Activated CD4-positive, alpha-beta memory T cell treated with anti-CD3 and anti-CD28 coated beads for 36 hours (primary cell): ENCODE data around the gene CUX1. TPM values are rescaled to one million over a fixed set of nuclear protein-coding genes. Genes with fewer than 3 reads are reported as not detected.
"Not testable (repeated sequence)": the region's sequence is repeated elsewhere in the genome, so short reads cannot be mapped to it uniquely, and the experiment has no call there.

ENCODE experiments used
- CTCF ChIA-PET: fragments of 350-600 bp; sonication (Branson Sonifier 250); formaldehyde crosslinking; loops from one replicate; lab custom pipeline; 2021; ENCODE audit warnings: antibody characterized with exemption, inconsistent platforms; lab: Charles Lee
- POLR2A ChIA-PET: fragments of 350-600 bp; sonication (Branson Sonifier 250); formaldehyde crosslinking; loops from one replicate; lab custom pipeline; 2021; ENCODE audit warnings: antibody characterized with exemption; lab: Charles Lee
- DNase-seq: peaks from one replicate; pipeline ENCODE4 v3.0.0-alpha.2; 2020
- H3K27ac Mint-ChIP-seq: one replicate; pipeline ENCODE4 v1.8.0; 2021; ENCODE audit warnings: mixed read lengths
- H3K27me3 Mint-ChIP-seq: one replicate; pipeline ENCODE4 v1.8.0; 2021; ENCODE audit warnings: mixed read lengths
- H3K36me3 Mint-ChIP-seq: one replicate; pipeline ENCODE4 v1.8.0; 2021; ENCODE audit warnings: mixed read lengths
- H3K4me1 Mint-ChIP-seq: one replicate; pipeline ENCODE4 v1.8.0; 2021; ENCODE audit warnings: low read depth, mixed read lengths
- H3K4me3 Mint-ChIP-seq: one replicate; pipeline ENCODE4 v1.8.0; 2021; ENCODE audit warnings: mild to moderate bottlenecking, mixed read lengths
- H3K9me3 Mint-ChIP-seq: one replicate; pipeline ENCODE4 v1.8.0; 2021; ENCODE audit warnings: mixed read lengths
- intact Hi-C: fragments of 100-400 bp; cut with micrococcal nuclease; formaldehyde crosslinking; loops from one replicate; pipeline ENCODE4 v1.15.1; 2023
- total RNA-seq, 2 experiments: library from RNA; stranded (reverse); gene quantifications; one replicate each; pipeline ENCODE4 v1.2.3, GENCODE V29; 2021

CUX1 gene
- total RNA-seq, 2 experiments from 2014 or later, result 25.1 TPM

DNA sequence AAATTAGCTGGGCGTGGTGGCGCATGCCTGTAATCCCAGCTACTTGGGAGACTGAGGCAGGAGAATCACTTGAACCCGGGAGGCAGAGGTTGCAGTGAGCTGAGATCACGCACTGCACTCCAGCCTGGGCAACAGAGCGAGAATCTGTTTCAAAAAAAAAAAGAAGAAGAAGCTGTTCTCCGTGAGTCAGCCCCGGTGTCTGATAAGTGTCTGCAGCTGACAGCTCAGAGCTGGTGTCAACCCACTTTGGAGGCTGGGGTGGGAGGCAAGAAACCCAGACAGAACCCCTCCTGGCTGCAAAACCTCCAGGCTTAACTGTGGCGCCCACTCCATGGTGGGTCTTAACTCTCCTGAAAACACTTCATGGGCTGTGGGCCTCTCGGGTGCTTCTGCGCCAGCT lies 170.6 kb downstream of the CUX1 start:
- intact Hi-C loops, H3K4me3 Mint-ChIP-seq, H3K27ac Mint-ChIP-seq, POLR2A ChIA-PET, DNase-seq, CTCF ChIA-PET, H3K9me3 Mint-ChIP-seq, H3K4me1 Mint-ChIP-seq, H3K36me3 Mint-ChIP-seq, H3K27me3 Mint-ChIP-seq: not testable (repeated sequence)

DNA sequence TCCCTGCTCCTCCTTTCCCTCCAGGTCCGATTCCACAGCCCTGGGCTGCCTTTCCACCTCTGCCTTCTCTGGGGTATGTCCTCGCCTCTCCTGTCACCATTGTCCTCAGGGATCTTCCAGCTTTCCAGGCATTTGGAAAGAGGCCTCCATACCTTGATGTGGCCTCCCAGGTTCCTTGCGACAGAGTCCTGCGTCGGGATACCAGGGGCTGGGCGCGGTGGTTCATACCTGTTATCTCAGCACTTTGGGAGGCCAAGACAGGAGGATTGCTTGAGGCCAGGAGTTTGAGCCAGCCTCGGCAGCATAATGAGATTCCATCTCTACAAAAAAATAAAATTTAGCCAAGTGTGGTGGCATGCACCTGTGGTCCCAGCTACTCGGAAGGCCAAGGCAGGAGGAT lies 171.1 kb downstream of the CUX1 start:
- DNase-seq, result no peak
- H3K4me3 Mint-ChIP-seq, result no peak overlapping the region
- POLR2A ChIA-PET, result no interaction called here
- H3K27me3 Mint-ChIP-seq, result no peaks in the 10 kb centered on the region
- H3K27ac Mint-ChIP-seq, result no peak overlapping the region
- H3K9me3 Mint-ChIP-seq, result peaks cover 2% of the 10 kb centered on the region
- intact Hi-C loops, result no loop called here
- no peaks in the 10 kb centered on the region for H3K4me1 Mint-ChIP-seq
- CTCF ChIA-PET, result no interaction called here
- peaks cover 2% of the 10 kb centered on the region for H3K36me3 Mint-ChIP-seq

DNA sequence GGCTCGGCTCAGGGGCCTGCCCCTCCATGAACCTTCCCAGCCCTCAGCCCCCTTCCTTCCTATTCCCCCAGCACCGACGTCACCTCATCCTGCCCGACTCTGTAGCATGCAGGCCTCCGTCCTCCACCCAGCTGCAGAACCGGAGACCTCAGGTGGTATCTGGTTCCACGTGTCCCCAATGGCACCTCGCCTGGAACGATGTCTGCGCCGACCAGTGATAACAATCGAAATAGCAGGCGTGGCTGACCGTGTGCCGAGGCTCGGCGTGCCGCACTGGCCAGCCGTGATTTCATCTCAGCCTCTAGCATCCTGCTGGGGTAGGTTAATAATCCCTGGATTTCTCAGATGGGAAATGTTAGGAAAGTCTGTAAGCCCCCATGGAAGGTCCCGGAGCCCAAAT lies 171.7 kb downstream of the CUX1 start:
- Mint-ChIP-seq H3K9me3 (no peaks in the 10 kb centered on the region), H3K36me3 (peaks cover 2% of the 10 kb centered on the region), H3K27me3 (no peaks in the 10 kb centered on the region), H3K4me3 (no peak overlapping the region), H3K4me1 (no peaks in the 10 kb centered on the region), H3K27ac (no peak overlapping the region)
- POLR2A ChIA-PET, result no interaction called here
- intact Hi-C loops, result no loop called here
- DNase-seq, result no peak
- CTCF ChIA-PET, result interaction anchor here (1.1 kb wide), 1 partner anchor 48 kb away, joined by 3 read pairs; no protein-coding TSS in a partner anchor

DNA sequence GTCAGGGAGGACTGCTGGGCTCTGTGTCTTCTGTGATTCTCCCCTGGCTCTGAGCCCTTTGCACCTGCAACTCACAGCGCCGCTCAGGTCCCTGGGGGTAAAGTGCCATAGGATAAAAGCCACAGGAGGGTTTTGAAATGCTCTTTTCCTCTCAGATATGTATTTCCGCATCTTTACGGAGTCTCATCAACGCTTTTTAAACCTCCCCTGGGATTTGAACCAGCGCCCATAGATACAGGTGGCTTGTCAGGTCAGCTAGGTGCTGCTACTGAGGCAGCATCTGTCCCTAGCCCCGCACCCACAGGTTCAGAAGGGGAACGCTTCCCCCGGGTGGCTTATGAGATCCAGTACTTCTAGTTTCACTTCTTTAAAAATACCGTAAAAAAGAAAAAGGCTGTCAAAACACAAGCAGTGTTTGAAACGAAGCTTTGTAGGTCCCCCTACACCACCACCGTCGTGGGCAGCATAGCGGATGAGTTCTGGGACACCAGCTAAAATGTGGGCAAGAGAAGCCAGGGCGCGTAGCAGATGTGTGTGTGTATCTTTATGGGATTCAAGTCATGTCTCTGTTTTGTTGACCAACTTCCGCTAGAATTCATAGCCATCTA lies 173.5 kb downstream of the CUX1 start:
- intact Hi-C loops, result no loop called here
- Mint-ChIP-seq H3K4me1 (no peaks in the 10 kb centered on the region), H3K27ac (no peak overlapping the region), H3K36me3 (peaks cover 2% of the 10 kb centered on the region), H3K4me3 (no peak overlapping the region), H3K9me3 (no peaks in the 10 kb centered on the region), H3K27me3 (no peaks in the 10 kb centered on the region)
- DNase-seq, result no peak
- ChIA-PET CTCF (no interaction called here), POLR2A (no interaction called here)

DNA sequence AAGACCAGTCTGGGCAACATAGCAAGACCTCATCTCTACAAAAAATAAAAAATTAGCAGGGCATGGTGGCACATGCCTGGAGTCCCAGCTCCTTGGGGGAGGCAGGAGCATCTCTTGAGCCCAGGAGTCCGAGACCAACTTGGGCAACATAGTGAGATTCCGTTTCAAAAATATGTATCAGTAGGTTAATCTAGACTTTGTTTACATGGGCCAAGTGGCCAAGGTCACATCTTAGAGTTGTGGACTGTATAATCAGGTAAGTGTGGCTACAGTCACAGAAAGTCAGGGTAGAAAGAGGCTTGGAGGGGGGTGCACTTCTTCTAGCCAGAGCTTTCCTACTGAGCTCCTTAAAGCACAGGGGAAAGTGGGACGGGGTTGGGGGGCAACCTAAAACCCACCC lies 174.4 kb downstream of the CUX1 start:
- intact Hi-C loops, result no loop called here
- POLR2A ChIA-PET, result no interaction called here
- no peaks in the 10 kb centered on the region for H3K27me3 Mint-ChIP-seq

DNA sequence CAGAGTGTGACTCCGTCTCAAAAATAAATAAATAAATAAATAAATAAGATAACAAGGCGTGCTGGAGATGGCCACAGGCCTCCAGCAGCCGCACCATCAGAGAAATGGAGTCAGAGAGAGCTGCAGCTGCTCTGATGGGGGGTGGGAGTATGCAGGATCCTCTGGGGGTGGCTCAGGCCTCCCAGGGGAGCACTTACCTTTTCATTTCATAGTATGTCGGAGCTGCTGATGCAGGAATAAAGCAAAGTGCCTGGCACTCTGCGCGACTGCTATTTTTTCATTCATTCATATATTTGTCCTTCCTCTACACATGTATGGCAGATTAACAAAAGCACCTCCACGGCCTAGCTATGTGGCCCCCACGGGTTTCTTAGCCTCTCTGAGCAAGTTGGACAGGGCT lies 175.9 kb downstream of the CUX1 start:
- intact Hi-C loops, result no loop called here
- CTCF ChIA-PET, result no interaction called here
- Mint-ChIP-seq H3K4me1 (no peaks in the 10 kb centered on the region), H3K27me3 (no peaks in the 10 kb centered on the region), H3K27ac (no peak overlapping the region), H3K9me3 (no peaks in the 10 kb centered on the region), H3K4me3 (no peak overlapping the region), H3K36me3 (peaks cover 2% of the 10 kb centered on the region)
- POLR2A ChIA-PET, result no interaction called here
- DNase-seq, result no peak

More for the DNA sequence above, 174.4 kb downstream of the CUX1 start:
- Mint-ChIP-seq H3K36me3 (peaks cover 2% of the 10 kb centered on the region), H3K27ac (no peak overlapping the region), H3K9me3 (no peaks in the 10 kb centered on the region), H3K4me1 (no peaks in the 10 kb centered on the region), H3K4me3 (no peak overlapping the region)
- CTCF ChIA-PET, result no interaction called here
- no peak for DNase-seq

DNA sequence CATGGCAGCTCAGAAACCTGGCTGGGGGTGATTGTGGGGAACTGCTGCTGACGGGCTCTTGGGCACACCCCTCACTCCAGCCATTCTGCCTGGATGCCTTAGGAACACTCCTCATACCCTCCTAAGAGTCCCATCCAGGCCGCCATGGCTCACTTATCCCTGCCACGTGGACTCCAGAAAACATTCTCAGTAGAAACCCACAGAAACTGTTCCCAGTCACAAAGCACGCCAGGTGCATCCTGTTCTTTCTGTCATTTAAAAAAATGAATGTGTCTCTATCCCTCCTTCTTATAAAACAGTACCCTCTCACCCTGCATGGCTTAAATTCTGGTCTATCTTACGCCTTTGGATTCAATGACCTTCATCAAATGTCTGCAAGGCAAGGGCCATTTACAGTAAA lies 177.7 kb downstream of the CUX1 start:
- ChIA-PET CTCF (no interaction called here), POLR2A (no interaction called here)
- DNase-seq, result no peak
- Mint-ChIP-seq H3K4me3 (no peak overlapping the region), H3K27me3 (no peaks in the 10 kb centered on the region), H3K36me3 (no peaks in the 10 kb centered on the region), H3K9me3 (no peaks in the 10 kb centered on the region), H3K27ac (no peak overlapping the region), H3K4me1 (no peaks in the 10 kb centered on the region)
- intact Hi-C loops, result no loop called here

DNA sequence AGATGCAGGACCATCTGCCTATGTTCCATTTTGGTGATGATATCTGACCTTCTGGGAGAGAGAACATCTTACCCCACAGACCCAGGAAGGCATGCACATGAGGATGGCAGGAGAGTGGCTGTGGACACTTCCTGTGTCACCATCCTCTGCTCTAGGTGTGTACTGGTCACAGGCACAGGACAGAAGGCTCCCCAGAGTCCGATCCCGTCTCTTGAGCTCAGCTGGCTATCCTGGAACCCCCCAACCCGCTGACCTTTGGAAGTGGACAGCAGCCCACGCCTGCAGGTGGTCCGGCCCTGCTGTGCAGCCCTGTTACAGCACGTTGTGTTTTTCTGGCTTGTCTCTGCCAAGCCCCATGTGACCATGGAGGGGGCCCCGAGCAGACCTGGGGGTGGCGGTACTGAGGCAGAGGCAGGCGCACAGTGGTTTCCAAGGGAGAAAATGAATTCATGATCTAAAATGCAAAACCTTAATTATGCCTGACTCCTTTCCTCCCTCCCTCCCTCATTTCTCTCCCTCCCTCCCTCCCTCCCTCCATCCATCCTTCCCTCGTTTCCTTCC lies 178.8 kb downstream of the CUX1 start:
- Mint-ChIP-seq H3K4me3 (no peak overlapping the region), H3K27me3 (no peaks in the 10 kb centered on the region), H3K4me1 (no peaks in the 10 kb centered on the region), H3K36me3 (no peaks in the 10 kb centered on the region), H3K27ac (no peak overlapping the region), H3K9me3 (no peaks in the 10 kb centered on the region)
- DNase-seq, result no peak
- ChIA-PET POLR2A (no interaction called here), CTCF (no interaction called here)
- intact Hi-C loops, result no loop called here

DNA sequence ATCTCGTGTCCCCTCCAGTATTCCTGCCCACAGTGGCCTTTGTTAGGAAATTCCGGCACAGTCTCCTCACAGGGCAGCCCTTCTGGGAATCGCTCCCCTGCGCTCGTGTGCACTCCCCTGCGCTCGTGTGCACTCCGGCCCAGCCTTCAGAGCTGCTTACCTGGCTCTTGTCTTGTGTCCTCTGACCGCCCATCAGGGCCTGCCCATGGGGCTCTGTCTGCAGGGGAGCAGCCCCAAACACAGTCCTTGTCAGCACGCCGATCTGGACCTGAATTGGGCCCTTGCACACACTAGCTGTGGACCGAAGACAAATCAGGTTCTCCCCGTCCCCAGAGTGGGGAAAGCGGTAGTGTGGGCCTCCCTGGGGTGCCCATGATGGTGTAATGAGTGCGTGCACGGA lies 179.4 kb downstream of the CUX1 start:
- Mint-ChIP-seq H3K9me3 (no peaks in the 10 kb centered on the region), H3K36me3 (no peaks in the 10 kb centered on the region), H3K27ac (no peak overlapping the region), H3K27me3 (no peaks in the 10 kb centered on the region), H3K4me3 (no peak overlapping the region), H3K4me1 (no peaks in the 10 kb centered on the region)
- DNase-seq, result no peak
- CTCF ChIA-PET, result no interaction called here
- intact Hi-C loops, result no loop called here
- POLR2A ChIA-PET, result no interaction called here

DNA sequence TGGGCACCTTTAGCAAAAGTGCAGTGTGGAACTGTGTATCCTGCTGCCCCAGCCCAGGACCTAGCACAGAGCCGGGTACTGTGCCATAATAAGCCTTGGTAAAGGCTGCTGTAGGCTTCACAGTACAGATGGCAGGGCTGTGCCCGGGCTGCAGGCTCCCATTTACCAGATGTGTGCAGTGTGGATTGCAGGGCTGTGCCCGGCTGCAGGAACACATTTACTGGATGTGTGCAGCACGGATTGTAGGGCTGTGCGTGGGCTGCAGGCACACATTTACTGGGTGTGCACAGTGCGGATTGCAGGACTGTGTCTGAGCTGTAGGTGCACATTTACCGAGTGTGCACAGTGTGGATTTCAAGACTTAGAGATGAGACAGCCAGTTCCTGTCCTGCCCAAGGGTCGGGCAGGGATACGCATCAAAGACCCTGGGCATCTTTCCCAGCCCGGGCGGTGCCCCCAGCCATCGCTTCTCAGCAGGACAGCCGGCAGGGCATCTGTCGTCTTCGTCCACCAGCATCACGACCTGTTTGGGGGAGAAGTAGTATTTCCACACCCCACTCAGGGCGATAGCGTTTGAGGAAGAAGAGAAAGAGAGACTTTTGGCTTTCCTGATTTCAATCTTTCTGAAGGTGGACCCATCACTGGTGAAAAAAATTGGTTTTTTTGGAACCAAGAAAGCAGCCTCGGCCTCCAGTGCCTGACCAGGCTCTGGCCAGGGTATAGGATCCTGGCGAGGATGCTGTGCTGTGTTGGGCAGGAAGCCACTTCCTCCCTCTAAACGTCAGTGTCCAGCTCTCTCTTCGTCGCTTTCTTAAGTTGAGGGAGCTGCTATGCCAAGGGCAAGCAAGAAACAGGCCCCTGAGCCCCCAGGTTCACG lies 180.8 kb downstream of the CUX1 start:
- ChIA-PET POLR2A (no interaction called here), CTCF (no interaction called here)
- H3K27ac Mint-ChIP-seq, result no peak overlapping the region
- H3K9me3 Mint-ChIP-seq, result no peaks in the 10 kb centered on the region
- no peaks in the 10 kb centered on the region for H3K27me3 Mint-ChIP-seq
- no peaks in the 10 kb centered on the region for H3K4me1 Mint-ChIP-seq
- H3K4me3 Mint-ChIP-seq, result no peak overlapping the region
- H3K36me3 Mint-ChIP-seq, result no peaks in the 10 kb centered on the region
- intact Hi-C loops, result no loop called here
- DNase-seq, result no peak

DNA sequence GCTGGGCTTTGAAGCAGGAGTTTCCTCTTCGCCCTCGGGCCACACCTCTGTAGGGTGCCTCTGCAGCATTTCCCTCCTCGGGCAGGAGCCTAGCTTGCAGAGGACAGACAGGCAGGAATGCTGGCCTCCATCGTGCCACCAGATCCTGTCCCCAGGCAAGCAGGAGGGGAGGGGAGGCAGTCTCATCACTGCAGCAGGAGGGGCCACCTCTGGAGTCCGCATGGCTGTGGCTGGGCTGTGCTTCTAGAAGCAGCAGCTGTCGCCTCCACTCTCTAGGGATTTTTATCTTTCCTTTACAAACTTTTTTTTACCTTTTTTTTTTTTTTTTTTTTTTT lies 181.4 kb downstream of the CUX1 start:
- ChIA-PET POLR2A (no interaction called here), CTCF (no interaction called here)
- H3K27me3 Mint-ChIP-seq, result no peaks in the 10 kb centered on the region
- H3K9me3 Mint-ChIP-seq, result no peaks in the 10 kb centered on the region
- no peak overlapping the region for H3K4me3 Mint-ChIP-seq
- H3K4me1 Mint-ChIP-seq, result no peaks in the 10 kb centered on the region
- intact Hi-C loops, result no loop called here
- no peak for DNase-seq
- no peaks in the 10 kb centered on the region for H3K36me3 Mint-ChIP-seq
- no peak overlapping the region for H3K27ac Mint-ChIP-seq

DNA sequence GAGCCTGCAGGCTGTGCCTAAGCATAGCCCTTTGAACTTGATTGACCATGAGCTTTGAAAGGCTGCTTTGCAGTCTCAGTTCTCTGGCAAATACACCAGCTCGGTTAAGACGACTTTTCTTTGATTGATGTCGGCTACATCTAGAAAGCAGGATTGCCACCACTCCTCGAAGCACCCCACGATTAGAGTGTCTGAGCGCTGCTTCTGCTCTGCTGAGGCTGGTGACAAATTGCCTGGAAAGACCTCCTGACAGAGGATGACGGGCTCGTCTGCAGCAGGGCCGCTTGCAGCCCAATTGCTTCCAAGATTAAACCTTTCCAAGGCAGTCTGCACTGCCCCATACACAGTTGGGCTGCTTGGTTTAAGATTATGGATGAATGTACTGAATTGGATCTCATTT lies 182.0 kb downstream of the CUX1 start:
- H3K27me3 Mint-ChIP-seq, result no peaks in the 10 kb centered on the region
- POLR2A ChIA-PET, result no interaction called here
- H3K4me1 Mint-ChIP-seq, result no peaks in the 10 kb centered on the region
- CTCF ChIA-PET, result no interaction called here
- no peak overlapping the region for H3K4me3 Mint-ChIP-seq
- DNase-seq, result no peak
- intact Hi-C loops, result no loop called here
- no peak overlapping the region for H3K27ac Mint-ChIP-seq
- no peaks in the 10 kb centered on the region for H3K9me3 Mint-ChIP-seq
- H3K36me3 Mint-ChIP-seq, result no peaks in the 10 kb centered on the region

DNA sequence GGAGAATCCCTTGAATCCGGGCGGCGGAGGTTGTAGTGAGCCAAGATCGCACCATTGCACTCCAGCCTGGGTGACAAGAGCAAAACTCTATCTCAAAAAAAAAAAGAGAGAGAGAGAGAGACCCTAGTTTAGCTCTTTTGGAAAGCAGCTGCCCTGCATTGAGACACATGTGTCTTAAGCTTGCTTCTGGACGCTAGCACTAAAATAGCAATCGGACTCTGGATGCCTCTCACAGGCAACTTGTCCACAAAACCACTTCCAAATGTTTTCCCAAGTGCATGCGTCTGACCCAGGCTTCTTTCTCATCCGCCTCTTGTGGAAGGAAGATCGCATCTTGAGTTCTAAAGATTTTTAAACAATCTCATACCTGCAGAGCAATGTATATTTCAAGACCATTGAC lies 182.7 kb downstream of the CUX1 start:
- intact Hi-C loops, result no loop called here
- no peaks in the 10 kb centered on the region for H3K9me3 Mint-ChIP-seq
- H3K27me3 Mint-ChIP-seq, result no peaks in the 10 kb centered on the region
- DNase-seq, result no peak
- no peak overlapping the region for H3K27ac Mint-ChIP-seq
- H3K36me3 Mint-ChIP-seq, result no peaks in the 10 kb centered on the region
- no peaks in the 10 kb centered on the region for H3K4me1 Mint-ChIP-seq
- H3K4me3 Mint-ChIP-seq, result no peak overlapping the region
- CTCF ChIA-PET, result no interaction called here
- POLR2A ChIA-PET, result no interaction called here
